H1 (cell line): Measurements from ENCODE around the gene KLHL1. TPM values are rescaled to one million over a fixed set of nuclear protein-coding genes. Genes with fewer than 3 reads are reported as not detected.

Experiments
- RFX5 ChIP-seq: IDR thresholded peaks from 2 replicates; pipeline ENCODE4 v1.6.1; 2011; ENCODE audit warnings: low read depth, low read length, improper control_type of control experiment, borderline replicate concordance
- polyA plus RNA-seq, 7 experiments: library from polyadenylated mRNA; depleted of rRNA in 3 of 7; stranded (reverse) in 5 of 7; unstranded in 2 of 7; fragments of >200 nt in 5 of 7; fragments of 200-250 nt in 2 of 7; gene quantifications; 1 replicate in 5 of 7; 2 replicates in 1 of 7; 4 replicates in 1 of 7; pipeline versions ENCODE4 v1.2.1 to v1.2.3, GENCODE V29; 2011 to 2013; ENCODE audit warnings: missing spikeins in 2 of 7, mixed read lengths in 2 of 7
- total RNA-seq: library from RNA; stranded (reverse); fragmentation: NEBNext Ultra II Directional; extraction: Animal tissue kit (Norgen Biotek cat#: 25700); gene quantifications from 2 replicates; pipeline ENCODE4 v1.2.1, GENCODE V29; 2021
- TF ChIP-seq, protein P1 (sequence below): IDR thresholded peaks from 2 replicates; pipeline ENCODE4 v1.6.1; 2012; ENCODE audit warnings: inconsistent platforms

KLHL1 gene
- total and polyA plus RNA-seq, 2 of the 8 experiments (the other 6 are each of a cell fraction or from before 2014, with no cell fraction given) = not detected

DNA sequence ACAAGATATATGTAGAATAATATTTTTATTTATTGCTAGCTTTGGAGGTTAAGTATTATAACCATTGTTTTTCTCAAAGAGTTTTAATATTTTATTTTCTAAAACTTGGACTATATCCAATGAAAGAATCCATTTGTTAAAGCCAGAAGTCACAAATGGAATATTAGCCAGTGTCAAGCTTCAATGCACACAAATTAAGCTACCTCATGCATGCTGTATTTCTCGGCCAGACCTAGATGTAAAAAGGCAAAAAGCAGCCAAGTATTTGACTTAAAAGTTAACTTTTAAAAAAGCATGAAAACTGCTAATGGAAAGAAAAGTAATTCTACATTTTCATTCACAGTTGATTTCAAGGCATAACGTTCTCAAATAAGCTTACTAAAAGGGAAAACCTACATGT is 160.7 kb downstream of the KLHL1 start (continued):
- TF ChIP-seq, protein P1, sequence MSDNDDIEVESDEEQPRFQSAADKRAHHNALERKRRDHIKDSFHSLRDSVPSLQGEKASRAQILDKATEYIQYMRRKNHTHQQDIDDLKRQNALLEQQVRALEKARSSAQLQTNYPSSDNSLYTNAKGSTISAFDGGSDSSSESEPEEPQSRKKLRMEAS = no peak
- TF ChIP-seq RFX5 = no peak
